HEK293 (cell line): ENCODE measurements around the gene ZNF350.

Experiments
- CTCF ChIA-PET: fragments of 350-600 bp; formaldehyde crosslinking; extraction: SDS; loops from one replicate; lab custom pipeline; 2021; ENCODE audit warnings: antibody characterized with exemption; lab: Yijun Ruan, JAX
- POLR2A ChIA-PET: fragments of 300-600 bp; formaldehyde crosslinking; extraction: SDS; loops from one replicate; lab custom pipeline; 2020; ENCODE audit warnings: antibody characterized with exemption, inconsistent platforms; lab: Yijun Ruan, JAX
- H3K27ac ChIP-seq: fragments of 200-500 bp; sonication (Bioruptor generic); 2 replicates; pipeline ENCODE4 v1.5.1; 2014; ENCODE audit warnings: low read depth, low read length, control low read depth, inconsistent platforms; ENCODE audit errors: extremely low read depth
- H3K36me3 ChIP-seq, 2 experiments: fragments of 200-500 bp in 1 of 2; sonication (Bioruptor generic) in 1 of 2; 1 replicate in 1 of 2; 2 replicates in 1 of 2; pipeline ENCODE4 v1.5.1; 2014 to 2017; ENCODE audit warnings: inconsistent platforms in 2 of 2, low read length in 2 of 2; ENCODE audit not compliant: control insufficient read depth in 2 of 2, insufficient read depth in 1 of 2
- H3K4me1 ChIP-seq: fragments of 200-500 bp; sonication (Bioruptor generic); 2 replicates; pipeline ENCODE4 v1.5.1; 2014; ENCODE audit warnings: mild to moderate bottlenecking, low read length, inconsistent platforms; ENCODE audit not compliant: control insufficient read depth, insufficient read depth
- H3K4me3 ChIP-seq: 2 replicates; pipeline ENCODE4 v1.5.1; 2011; ENCODE audit warnings: low read depth, mild to moderate bottlenecking, control low read depth, low read length, moderate library complexity
- H3K9me3 ChIP-seq: fragments of 200-500 bp; sonication (Bioruptor generic); 2 replicates; pipeline ENCODE4 v1.5.1; 2014; ENCODE audit warnings: low read depth, low read length, inconsistent platforms; ENCODE audit not compliant: control insufficient read depth, insufficient read depth
- BCL11B ChIP-seq: fragments of 450-650 bp; formaldehyde crosslinking; IDR thresholded peaks from 2 replicates; pipeline ENCODE4 v1.5.1; 2016; ENCODE audit warnings: low read depth, missing biosample characterization, missing genetic modification characterization
- HOXC10 ChIP-seq: sonication (generic); formaldehyde crosslinking; IDR thresholded peaks from 2 replicates; pipeline ENCODE4 v1.8.1; 2023; ENCODE audit warnings: mild to moderate bottlenecking, missing genetic modification reagents
- OVOL3 ChIP-seq: fragments of 450-650 bp; formaldehyde crosslinking; IDR thresholded peaks from 2 replicates; pipeline ENCODE4 v1.5.1; 2016; ENCODE audit warnings: missing biosample characterization, missing genetic modification characterization
- SETDB1 ChIP-seq: IDR thresholded peaks from one replicate; pipeline ENCODE4 v1.6.1; 2017; ENCODE audit warnings: mild to moderate bottlenecking, low read length, moderate library complexity, mixed read lengths; ENCODE audit not compliant: insufficient read length
- ZBTB7A ChIP-seq: fragments of 450-650 bp; formaldehyde crosslinking; IDR thresholded peaks from 2 replicates; pipeline ENCODE4 v1.5.1; 2016; ENCODE audit warnings: low read depth, missing biosample characterization, missing genetic modification characterization
- ZFP37 ChIP-seq: fragments of 450-650 bp; formaldehyde crosslinking; IDR thresholded peaks from 2 replicates; pipeline ENCODE4 v1.5.1; 2016; ENCODE audit warnings: missing biosample characterization, missing genetic modification characterization
- ZNF133 ChIP-seq: fragments of 450-650 bp; formaldehyde crosslinking; IDR thresholded peaks from 2 replicates; pipeline ENCODE4 v1.5.1; 2016; ENCODE audit warnings: missing biosample characterization, missing genetic modification characterization
- ZNF146 ChIP-seq: fragments of 450-650 bp; formaldehyde crosslinking; IDR thresholded peaks from 2 replicates; pipeline ENCODE4 v1.5.1; 2016; ENCODE audit warnings: missing biosample characterization, missing genetic modification characterization
- ZNF2 ChIP-seq: fragments of 450-650 bp; formaldehyde crosslinking; IDR thresholded peaks from 2 replicates; pipeline ENCODE4 v1.5.1; 2016; ENCODE audit warnings: missing biosample characterization, missing genetic modification characterization
- ZNF221 ChIP-seq: fragments of 450-650 bp; formaldehyde crosslinking; IDR thresholded peaks from 2 replicates; pipeline ENCODE4 v1.5.1; 2017; ENCODE audit warnings: missing biosample characterization, missing genetic modification characterization, borderline replicate concordance
- ZNF549 ChIP-seq: fragments of 450-650 bp; IDR thresholded peaks from 2 replicates; pipeline ENCODE4 v1.5.1; 2018; ENCODE audit warnings: missing biosample characterization, missing genetic modification characterization, mild to moderate bottlenecking, inconsistent platforms, moderate library complexity
- ZNF837 ChIP-seq: fragments of 450-650 bp; formaldehyde crosslinking; IDR thresholded peaks from 2 replicates; pipeline ENCODE4 v1.5.1; 2016; ENCODE audit warnings: missing biosample characterization, missing genetic modification characterization
- ZSCAN16 ChIP-seq: fragments of 450-650 bp; formaldehyde crosslinking; IDR thresholded peaks from 2 replicates; pipeline ENCODE4 v1.5.1; 2016; ENCODE audit warnings: missing biosample characterization, missing genetic modification characterization
- ZSCAN30 ChIP-seq: fragments of 450-650 bp; IDR thresholded peaks from 2 replicates; pipeline ENCODE4 v1.5.1; 2018; ENCODE audit warnings: missing biosample characterization, mild to moderate bottlenecking, missing genetic modification characterization, moderate library complexity
- TF ChIP-seq, protein P1 (sequence below): fragments of 450-650 bp; formaldehyde crosslinking; IDR thresholded peaks from 2 replicates; pipeline ENCODE4 v1.5.1; 2016; ENCODE audit warnings: missing biosample characterization, missing genetic modification characterization
- TF ChIP-seq, protein P2 (sequence below): fragments of 450-650 bp; formaldehyde crosslinking; IDR thresholded peaks from 2 replicates; pipeline ENCODE4 v1.5.1; 2016; ENCODE audit warnings: missing biosample characterization, missing genetic modification characterization, borderline replicate concordance
- TF ChIP-seq, protein P3 (sequence below): fragments of 450-650 bp; formaldehyde crosslinking; IDR thresholded peaks from 2 replicates; pipeline ENCODE4 v1.5.1; 2016; ENCODE audit warnings: missing biosample characterization, missing genetic modification characterization
- TF ChIP-seq, protein P4 (sequence below): fragments of 450-650 bp; formaldehyde crosslinking; IDR thresholded peaks from 2 replicates; pipeline ENCODE4 v1.5.1; 2016; ENCODE audit warnings: missing biosample characterization, missing genetic modification characterization

Gene ZNF350

DNA sequence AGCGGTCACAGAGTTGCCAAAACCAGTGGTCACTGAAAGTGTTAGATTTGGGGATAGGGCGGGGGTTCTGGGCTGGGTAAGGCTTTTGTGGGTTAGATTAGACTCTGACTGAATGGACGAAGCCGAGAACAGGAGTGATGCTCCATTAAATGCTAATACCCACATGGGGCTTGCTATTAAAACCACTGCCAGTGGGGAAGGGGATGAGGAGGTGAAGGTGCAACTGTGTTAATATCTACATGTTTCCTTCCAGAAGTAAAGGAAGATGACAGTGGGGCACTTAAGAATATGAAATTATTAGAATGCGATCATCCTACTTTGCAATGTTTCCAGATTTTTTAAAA is 42.1 kb upstream of the ZNF350 start:
- POLR2A ChIA-PET: interaction anchor here (1.0 to 1.7 kb wide), 4 partner anchors 9 to 161 kb away, joined by 4 to 8 read pairs (median 7); partner anchors contain the start of genes PPP2R1A, ZNF432 and ZNF615
- Histone ChIP-seq H3K36me3 (peaks cover 16 to 41% of the 10 kb centered on the region in 2 experiments), H3K27ac (peak overlapping the region; percentile 79), H3K4me1 (no peaks in the 10 kb centered on the region), H3K4me3 (peak overlapping the region; percentile 86), H3K9me3 (no peaks in the 10 kb centered on the region; the same call in none of the 2 replicates)
- CTCF ChIA-PET: no interaction called here
- no peak for TF ChIP-seq ZNF549 (tag by site-specific recombination)
- no peak for TF ChIP-seq ZFP37 (tag by site-specific recombination)
- TF ChIP-seq, protein P1, sequence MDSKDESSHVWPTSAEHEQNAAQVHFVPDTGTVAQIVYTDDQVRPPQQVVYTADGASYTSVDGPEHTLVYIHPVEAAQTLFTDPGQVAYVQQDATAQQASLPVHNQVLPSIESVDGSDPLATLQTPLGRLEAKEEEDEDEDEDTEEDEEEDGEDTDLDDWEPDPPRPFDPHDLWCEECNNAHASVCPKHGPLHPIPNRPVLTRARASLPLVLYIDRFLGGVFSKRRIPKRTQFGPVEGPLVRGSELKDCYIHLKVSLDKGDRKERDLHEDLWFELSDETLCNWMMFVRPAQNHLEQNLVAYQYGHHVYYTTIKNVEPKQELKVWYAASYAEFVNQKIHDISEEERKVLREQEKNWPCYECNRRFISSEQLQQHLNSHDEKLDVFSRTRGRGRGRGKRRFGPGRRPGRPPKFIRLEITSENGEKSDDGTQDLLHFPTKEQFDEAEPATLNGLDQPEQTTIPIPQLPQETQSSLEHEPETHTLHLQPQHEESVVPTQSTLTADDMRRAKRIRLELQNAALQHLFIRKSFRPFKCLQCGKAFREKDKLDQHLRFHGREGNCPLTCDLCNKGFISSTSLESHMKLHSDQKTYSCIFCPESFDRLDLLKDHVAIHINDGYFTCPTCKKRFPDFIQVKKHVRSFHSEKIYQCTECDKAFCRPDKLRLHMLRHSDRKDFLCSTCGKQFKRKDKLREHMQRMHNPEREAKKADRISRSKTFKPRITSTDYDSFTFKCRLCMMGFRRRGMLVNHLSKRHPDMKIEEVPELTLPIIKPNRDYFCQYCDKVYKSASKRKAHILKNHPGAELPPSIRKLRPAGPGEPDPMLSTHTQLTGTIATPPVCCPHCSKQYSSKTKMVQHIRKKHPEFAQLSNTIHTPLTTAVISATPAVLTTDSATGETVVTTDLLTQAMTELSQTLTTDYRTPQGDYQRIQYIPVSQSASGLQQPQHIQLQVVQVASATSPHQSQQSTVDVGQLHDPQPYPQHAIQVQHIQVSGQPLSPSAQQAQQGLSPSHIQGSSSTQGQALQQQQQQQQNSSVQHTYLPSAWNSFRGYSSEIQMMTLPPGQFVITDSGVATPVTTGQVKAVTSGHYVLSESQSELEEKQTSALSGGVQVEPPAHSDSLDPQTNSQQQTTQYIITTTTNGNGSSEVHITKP (tag by site-specific recombination): peak; percentile 70; the same call in 1 of the 2 replicates

DNA sequence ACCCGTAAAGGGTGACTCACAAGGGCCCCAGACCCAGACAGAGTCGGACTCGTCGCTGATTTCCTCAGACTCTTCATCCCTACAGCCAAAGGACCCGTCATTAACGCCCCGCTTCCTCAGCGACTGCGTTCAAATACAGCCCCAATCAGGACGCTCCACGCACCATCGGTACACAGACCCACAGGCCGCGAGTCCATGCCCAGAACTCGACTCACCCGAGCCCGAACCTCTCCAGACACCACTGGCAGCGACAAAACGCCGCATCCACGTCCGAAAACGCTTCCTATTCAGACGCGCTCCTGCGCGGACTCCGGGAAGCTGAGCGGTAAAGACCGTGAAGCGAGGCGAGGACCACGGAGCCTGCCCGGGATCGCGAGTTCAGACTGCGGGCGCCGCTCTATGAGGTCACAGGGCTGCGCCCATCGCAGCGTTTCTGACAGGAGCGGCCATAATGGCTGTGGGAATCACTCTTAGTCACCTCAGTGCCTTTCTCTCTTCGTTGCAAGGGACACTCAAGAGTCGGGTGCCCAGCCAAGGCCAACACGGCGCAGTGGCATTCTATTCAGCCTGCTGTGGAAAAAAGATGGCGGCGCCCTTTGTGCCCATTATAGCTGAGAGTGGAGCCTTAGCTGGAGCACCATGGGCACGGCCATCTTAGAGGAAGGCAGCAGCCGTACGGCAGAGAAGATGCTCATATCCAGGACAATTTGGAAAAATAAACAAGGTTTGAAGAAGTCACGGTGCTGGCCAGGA is 41.6 kb upstream of the ZNF350 start, which contains the start of gene ZNF614:
Gene ZNF614 (minus strand): TSS at position 353 of the 753 bp plus-strand sequence. CDS start 2,634 bp downstream, outside the sequence.
- peaks cover 20 to 41% of the 10 kb centered on the region in 2 experiments for H3K36me3 ChIP-seq
- H3K4me3 ChIP-seq: peak within 1 kb of the TSS; percentile 86
- POLR2A ChIA-PET: interaction anchor here (1.0 to 1.7 kb wide), 4 partner anchors 10 to 161 kb away, joined by 4 to 8 read pairs (median 7); partner anchors contain the start of genes PPP2R1A, ZNF432 and ZNF615
- H3K27ac ChIP-seq: peak within 1 kb of the TSS; percentile 79
- CTCF ChIA-PET: interaction anchor here (0.7 kb wide), 1 partner anchor 385 kb away, joined by 3 read pairs; no protein-coding TSS in a partner anchor
- H3K4me1 ChIP-seq: no peaks in the 10 kb centered on the region
- no peaks in the 10 kb centered on the region; the same call in none of the 2 replicates for H3K9me3 ChIP-seq
- TF ChIP-seq ZNF2 (tag by site-specific recombination) (0 out of 2 replicates have a peak, but pooled peaks have one; percentile 45), SETDB1 (no peak), OVOL3 (tag by site-specific recombination) (no peak), ZBTB7A (tag by site-specific recombination) (no peak), ZSCAN30 (tag by site-specific recombination) (no peak), ZNF133 (tag by site-specific recombination) (no peak), BCL11B (no peak), HOXC10 (CRISPR knock-in tag) (no peak), ZNF837 (tag by site-specific recombination) (no peak), ZSCAN16 (tag by site-specific recombination) (no peak), ZNF146 (tag by site-specific recombination) (no peak), ZNF221 (tag by site-specific recombination) (no peak)
- TF ChIP-seq, protein P2, sequence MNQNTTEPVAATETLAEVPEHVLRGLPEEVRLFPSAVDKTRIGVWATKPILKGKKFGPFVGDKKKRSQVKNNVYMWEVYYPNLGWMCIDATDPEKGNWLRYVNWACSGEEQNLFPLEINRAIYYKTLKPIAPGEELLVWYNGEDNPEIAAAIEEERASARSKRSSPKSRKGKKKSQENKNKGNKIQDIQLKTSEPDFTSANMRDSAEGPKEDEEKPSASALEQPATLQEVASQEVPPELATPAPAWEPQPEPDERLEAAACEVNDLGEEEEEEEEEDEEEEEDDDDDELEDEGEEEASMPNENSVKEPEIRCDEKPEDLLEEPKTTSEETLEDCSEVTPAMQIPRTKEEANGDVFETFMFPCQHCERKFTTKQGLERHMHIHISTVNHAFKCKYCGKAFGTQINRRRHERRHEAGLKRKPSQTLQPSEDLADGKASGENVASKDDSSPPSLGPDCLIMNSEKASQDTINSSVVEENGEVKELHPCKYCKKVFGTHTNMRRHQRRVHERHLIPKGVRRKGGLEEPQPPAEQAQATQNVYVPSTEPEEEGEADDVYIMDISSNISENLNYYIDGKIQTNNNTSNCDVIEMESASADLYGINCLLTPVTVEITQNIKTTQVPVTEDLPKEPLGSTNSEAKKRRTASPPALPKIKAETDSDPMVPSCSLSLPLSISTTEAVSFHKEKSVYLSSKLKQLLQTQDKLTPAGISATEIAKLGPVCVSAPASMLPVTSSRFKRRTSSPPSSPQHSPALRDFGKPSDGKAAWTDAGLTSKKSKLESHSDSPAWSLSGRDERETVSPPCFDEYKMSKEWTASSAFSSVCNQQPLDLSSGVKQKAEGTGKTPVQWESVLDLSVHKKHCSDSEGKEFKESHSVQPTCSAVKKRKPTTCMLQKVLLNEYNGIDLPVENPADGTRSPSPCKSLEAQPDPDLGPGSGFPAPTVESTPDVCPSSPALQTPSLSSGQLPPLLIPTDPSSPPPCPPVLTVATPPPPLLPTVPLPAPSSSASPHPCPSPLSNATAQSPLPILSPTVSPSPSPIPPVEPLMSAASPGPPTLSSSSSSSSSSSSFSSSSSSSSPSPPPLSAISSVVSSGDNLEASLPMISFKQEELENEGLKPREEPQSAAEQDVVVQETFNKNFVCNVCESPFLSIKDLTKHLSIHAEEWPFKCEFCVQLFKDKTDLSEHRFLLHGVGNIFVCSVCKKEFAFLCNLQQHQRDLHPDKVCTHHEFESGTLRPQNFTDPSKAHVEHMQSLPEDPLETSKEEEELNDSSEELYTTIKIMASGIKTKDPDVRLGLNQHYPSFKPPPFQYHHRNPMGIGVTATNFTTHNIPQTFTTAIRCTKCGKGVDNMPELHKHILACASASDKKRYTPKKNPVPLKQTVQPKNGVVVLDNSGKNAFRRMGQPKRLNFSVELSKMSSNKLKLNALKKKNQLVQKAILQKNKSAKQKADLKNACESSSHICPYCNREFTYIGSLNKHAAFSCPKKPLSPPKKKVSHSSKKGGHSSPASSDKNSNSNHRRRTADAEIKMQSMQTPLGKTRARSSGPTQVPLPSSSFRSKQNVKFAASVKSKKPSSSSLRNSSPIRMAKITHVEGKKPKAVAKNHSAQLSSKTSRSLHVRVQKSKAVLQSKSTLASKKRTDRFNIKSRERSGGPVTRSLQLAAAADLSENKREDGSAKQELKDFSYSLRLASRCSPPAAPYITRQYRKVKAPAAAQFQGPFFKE (tag by site-specific recombination): no peak
- TF ChIP-seq, protein P3, sequence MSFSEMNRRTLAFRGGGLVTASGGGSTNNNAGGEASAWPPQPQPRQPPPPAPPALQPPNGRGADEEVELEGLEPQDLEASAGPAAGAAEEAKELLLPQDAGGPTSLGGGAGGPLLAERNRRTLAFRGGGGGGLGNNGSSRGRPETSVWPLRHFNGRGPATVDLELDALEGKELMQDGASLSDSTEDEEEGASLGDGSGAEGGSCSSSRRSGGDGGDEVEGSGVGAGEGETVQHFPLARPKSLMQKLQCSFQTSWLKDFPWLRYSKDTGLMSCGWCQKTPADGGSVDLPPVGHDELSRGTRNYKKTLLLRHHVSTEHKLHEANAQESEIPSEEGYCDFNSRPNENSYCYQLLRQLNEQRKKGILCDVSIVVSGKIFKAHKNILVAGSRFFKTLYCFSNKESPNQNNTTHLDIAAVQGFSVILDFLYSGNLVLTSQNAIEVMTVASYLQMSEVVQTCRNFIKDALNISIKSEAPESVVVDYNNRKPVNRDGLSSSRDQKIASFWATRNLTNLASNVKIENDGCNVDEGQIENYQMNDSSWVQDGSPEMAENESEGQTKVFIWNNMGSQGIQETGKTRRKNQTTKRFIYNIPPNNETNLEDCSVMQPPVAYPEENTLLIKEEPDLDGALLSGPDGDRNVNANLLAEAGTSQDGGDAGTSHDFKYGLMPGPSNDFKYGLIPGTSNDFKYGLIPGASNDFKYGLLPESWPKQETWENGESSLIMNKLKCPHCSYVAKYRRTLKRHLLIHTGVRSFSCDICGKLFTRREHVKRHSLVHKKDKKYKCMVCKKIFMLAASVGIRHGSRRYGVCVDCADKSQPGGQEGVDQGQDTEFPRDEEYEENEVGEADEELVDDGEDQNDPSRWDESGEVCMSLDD (tag by site-specific recombination): peak; percentile 59
- TF ChIP-seq, protein P4, sequence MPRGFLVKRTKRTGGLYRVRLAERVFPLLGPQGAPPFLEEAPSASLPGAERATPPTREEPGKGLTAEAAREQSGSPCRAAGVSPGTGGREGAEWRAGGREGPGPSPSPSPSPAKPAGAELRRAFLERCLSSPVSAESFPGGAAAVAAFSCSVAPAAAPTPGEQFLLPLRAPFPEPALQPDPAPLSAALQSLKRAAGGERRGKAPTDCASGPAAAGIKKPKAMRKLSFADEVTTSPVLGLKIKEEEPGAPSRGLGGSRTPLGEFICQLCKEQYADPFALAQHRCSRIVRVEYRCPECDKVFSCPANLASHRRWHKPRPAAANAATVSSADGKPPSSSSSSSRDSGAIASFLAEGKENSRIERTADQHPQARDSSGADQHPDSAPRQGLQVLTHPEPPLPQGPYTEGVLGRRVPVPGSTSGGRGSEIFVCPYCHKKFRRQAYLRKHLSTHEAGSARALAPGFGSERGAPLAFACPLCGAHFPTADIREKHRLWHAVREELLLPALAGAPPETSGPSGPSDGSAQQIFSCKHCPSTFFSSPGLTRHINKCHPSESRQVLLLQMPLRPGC (tag by site-specific recombination): no peak
